Testis (tissue), 2 donors: Measurements from ENCODE around the gene ARID3A.

ENCODE experiments used
- CTCF ChIP-seq, 3 experiments: fragments of 450-650 bp in 2 of 3; fragments of 200-600 bp in 1 of 3; sonication (generic) in 1 of 3; IDR thresholded peaks; one replicate each; pipeline ENCODE4 v1.5.1; 2016 to 2019; ENCODE audit warnings: antibody characterized with exemption in 3 of 3, mild to moderate bottlenecking in 2 of 3, moderate library complexity in 1 of 3
- POLR2A ChIP-seq: fragments of 450-650 bp; IDR thresholded peaks from one replicate; pipeline ENCODE4 v1.6.1; 2017; ENCODE audit warnings: antibody characterized with exemption, mild to moderate bottlenecking, moderate library complexity

GRCh38 chr19:976476-976875, 50.6 kb downstream of the ARID3A start:
- TF ChIP-seq POLR2A (no peak), CTCF (IDR thresholded peaks at IDR 0.05) (no peak)
